ENCODE data around the gene PMEPA1. TPM values are rescaled to one million over a fixed set of nuclear protein-coding genes. Genes with fewer than 3 reads are reported as not detected.

PMEPA1 gene
- total RNA-seq, 1 donor from 2014 or later = 49.4 TPM

GRCh38 chr20:57621421-57622200, 88.2 kb downstream of the PMEPA1 start:
- Histone ChIP-seq H3K9ac (ENCODE audit: low read length) (no peak overlapping the region), H3K36me3 (ENCODE audit: insufficient read depth, low read length) (no peaks in the 10 kb centered on the region), H3K4me1 (ENCODE audit: insufficient read depth, low read length) (peaks cover 5% of the 10 kb centered on the region), H3K4me2 (ENCODE audit: low read length) (no peak overlapping the region), H3K9me3 (ENCODE audit: insufficient read depth, low read depth, low read length) (no peaks in the 10 kb centered on the region), H3K4me3 (ENCODE audit: insufficient read depth, low read depth, low read length) (no peak overlapping the region), H3K27ac (ENCODE audit: low read depth, low read length) (no peak overlapping the region), H3K27me3 (ENCODE audit: insufficient read depth, low read length) (peaks cover 4% of the 10 kb centered on the region), H4K20me1 (ENCODE audit: insufficient read depth, low read length) (no peaks in the 10 kb centered on the region), H2AFZ (ENCODE audit: low read depth, low read length) (no peak overlapping the region), H3K79me2 (ENCODE audit: insufficient read depth, low read length) (no peaks in the 10 kb centered on the region)
- Mint-ChIP-seq H3K9me3 (ENCODE audit: unreplicated experiment) (peaks cover 10% of the 10 kb centered on the region), H3K4me3 (ENCODE audit: unreplicated experiment) (no peak overlapping the region), H3K36me3 (ENCODE audit: low read depth, unreplicated experiment) (no peaks in the 10 kb centered on the region), H3K4me1 (ENCODE audit: low read depth, unreplicated experiment) (peaks cover 7% of the 10 kb centered on the region), H3K27ac (ENCODE audit: unreplicated experiment) (no peak overlapping the region), H3K27me3 (ENCODE audit: low read depth, unreplicated experiment) (peaks cover 38% of the 10 kb centered on the region)
- no peak for FAIRE-seq
- no peak for TF ChIP-seq CTCF (IDR thresholded peaks at IDR 0.05; ENCODE audit: insufficient read depth, low read depth, low read length)
- TF ChIP-seq EZH2 (IDR thresholded peaks at IDR 0.05; ENCODE audit: insufficient read depth, low read length) = no peak
- DNase-seq (ENCODE audit: low read depth) = no peak

GRCh38 chr20:57620999-57621398, 88.8 kb downstream of the PMEPA1 start:
- DNase-seq (ENCODE audit: low read depth) = no peak
- H3K4me3 ChIP-seq (ENCODE audit: insufficient read depth, low read depth, low read length) = no peak overlapping the region
- FAIRE-seq = no peak
- H3K9me3 Mint-ChIP-seq (ENCODE audit: unreplicated experiment) = peaks cover 10% of the 10 kb centered on the region
- H3K27me3 Mint-ChIP-seq (ENCODE audit: low read depth, unreplicated experiment) = peaks cover 40% of the 10 kb centered on the region
- H3K9ac ChIP-seq (ENCODE audit: low read length) = no peak overlapping the region
- H3K27ac ChIP-seq (ENCODE audit: low read depth, low read length) = no peak overlapping the region
- no peak overlapping the region for H3K27ac Mint-ChIP-seq (ENCODE audit: unreplicated experiment)
- H3K36me3 ChIP-seq (ENCODE audit: insufficient read depth, low read length) = no peaks in the 10 kb centered on the region
- peaks cover 5% of the 10 kb centered on the region for H3K4me1 ChIP-seq (ENCODE audit: insufficient read depth, low read length)
- TF ChIP-seq EZH2 (IDR thresholded peaks at IDR 0.05; ENCODE audit: insufficient read depth, low read length) = no peak
- TF ChIP-seq CTCF (IDR thresholded peaks at IDR 0.05; ENCODE audit: insufficient read depth, low read depth, low read length) = no peak
- H4K20me1 ChIP-seq (ENCODE audit: insufficient read depth, low read length) = no peaks in the 10 kb centered on the region
- peaks cover 4% of the 10 kb centered on the region for H3K27me3 ChIP-seq (ENCODE audit: insufficient read depth, low read length)
- H3K4me2 ChIP-seq (ENCODE audit: low read length) = no peak overlapping the region
- H2AFZ ChIP-seq (ENCODE audit: low read depth, low read length) = no peak overlapping the region
- H3K4me3 Mint-ChIP-seq (ENCODE audit: unreplicated experiment) = no peak overlapping the region
- H3K9me3 ChIP-seq (ENCODE audit: insufficient read depth, low read depth, low read length) = no peaks in the 10 kb centered on the region
- H3K79me2 ChIP-seq (ENCODE audit: insufficient read depth, low read length) = no peaks in the 10 kb centered on the region
- no peaks in the 10 kb centered on the region for H3K36me3 Mint-ChIP-seq (ENCODE audit: low read depth, unreplicated experiment)
- H3K4me1 Mint-ChIP-seq (ENCODE audit: low read depth, unreplicated experiment) = peaks cover 7% of the 10 kb centered on the region
